ENCODE data around the gene LRRC74B.

DNA sequence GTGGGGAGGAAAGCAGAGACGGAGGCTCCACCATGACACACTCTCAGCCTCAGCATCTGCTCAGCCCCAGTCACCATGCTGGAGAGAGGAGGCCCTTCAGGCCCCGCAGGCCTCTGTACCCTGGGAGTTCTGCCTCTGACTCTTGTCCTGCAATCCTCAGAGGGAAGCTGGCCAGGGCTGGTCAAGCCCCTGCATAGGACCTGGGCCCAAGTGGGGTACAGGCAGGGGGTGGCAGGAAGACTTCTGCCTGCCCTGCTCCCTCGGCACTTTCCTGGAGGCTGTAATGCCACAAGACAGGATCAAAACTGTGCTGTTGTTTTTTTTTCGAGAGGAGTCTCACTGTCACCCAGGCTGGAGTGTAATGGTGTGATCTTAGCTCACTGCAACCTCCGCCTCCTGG lies 33.7 kb downstream of the LRRC74B start:
- TF ChIP-seq, protein P1, sequence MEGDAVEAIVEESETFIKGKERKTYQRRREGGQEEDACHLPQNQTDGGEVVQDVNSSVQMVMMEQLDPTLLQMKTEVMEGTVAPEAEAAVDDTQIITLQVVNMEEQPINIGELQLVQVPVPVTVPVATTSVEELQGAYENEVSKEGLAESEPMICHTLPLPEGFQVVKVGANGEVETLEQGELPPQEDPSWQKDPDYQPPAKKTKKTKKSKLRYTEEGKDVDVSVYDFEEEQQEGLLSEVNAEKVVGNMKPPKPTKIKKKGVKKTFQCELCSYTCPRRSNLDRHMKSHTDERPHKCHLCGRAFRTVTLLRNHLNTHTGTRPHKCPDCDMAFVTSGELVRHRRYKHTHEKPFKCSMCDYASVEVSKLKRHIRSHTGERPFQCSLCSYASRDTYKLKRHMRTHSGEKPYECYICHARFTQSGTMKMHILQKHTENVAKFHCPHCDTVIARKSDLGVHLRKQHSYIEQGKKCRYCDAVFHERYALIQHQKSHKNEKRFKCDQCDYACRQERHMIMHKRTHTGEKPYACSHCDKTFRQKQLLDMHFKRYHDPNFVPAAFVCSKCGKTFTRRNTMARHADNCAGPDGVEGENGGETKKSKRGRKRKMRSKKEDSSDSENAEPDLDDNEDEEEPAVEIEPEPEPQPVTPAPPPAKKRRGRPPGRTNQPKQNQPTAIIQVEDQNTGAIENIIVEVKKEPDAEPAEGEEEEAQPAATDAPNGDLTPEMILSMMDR (IDR thresholded peaks at IDR 0.05; ENCODE audit: low read length): no peak
- TF ChIP-seq EZH2 (IDR thresholded peaks at IDR 0.05; ENCODE audit: borderline replicate concordance, low read length): no peak
